BLaER1 treated with 17β-estradiol and CSF1 and Interleukin-3, amounts not matched to agents 10 nM and 100 nM (cell line): ENCODE results near the gene UNC13D.
"Not testable (repeated sequence)": the region's sequence is repeated elsewhere in the genome, so short reads cannot be mapped to it uniquely, and the experiment has no call there.

ENCODE experiments used
- H3K27ac ChIP-seq, 11 experiments: shearing (Covaris generic); formaldehyde crosslinking; 2 replicates each; pipeline ENCODE4 v1.8.1; 2022
- H3K27me3 ChIP-seq, 11 experiments: shearing (Covaris generic); formaldehyde crosslinking; 2 replicates each; pipeline ENCODE4 v1.8.1; 2022
- H3K36me3 ChIP-seq, 11 experiments: shearing (Covaris generic); formaldehyde crosslinking; 2 replicates each; pipeline ENCODE4 v1.8.1; 2022
- H3K4me1 ChIP-seq, 10 experiments: shearing (Covaris generic); formaldehyde crosslinking; 2 replicates each; pipeline ENCODE4 v1.8.1; 2022
- H3K4me2 ChIP-seq, 11 experiments: shearing (Covaris generic); formaldehyde crosslinking; 2 replicates each; pipeline ENCODE4 v1.8.1; 2022
- H3K4me3 ChIP-seq, 10 experiments: shearing (Covaris generic); formaldehyde crosslinking; 2 replicates each; pipeline ENCODE4 v1.8.1; 2022
- H3K9ac ChIP-seq, 11 experiments: shearing (Covaris generic); formaldehyde crosslinking; 2 replicates each; pipeline ENCODE4 v1.8.1; 2022
- H3K9me3 ChIP-seq, 11 experiments: shearing (Covaris generic); formaldehyde crosslinking; replicated peaks in 1 of 11; 2 replicates each; pipeline ENCODE4 v1.8.1; 2022
- H4K20me1 ChIP-seq, 11 experiments: shearing (Covaris generic); formaldehyde crosslinking; 2 replicates each; pipeline ENCODE4 v1.8.1; 2022
- Cebpa-rat ChIP-seq, 11 experiments: shearing (Covaris generic); IDR thresholded peaks; 2 replicates each; pipeline ENCODE4 v1.8.1; 2022

Gene UNC13D

DNA sequence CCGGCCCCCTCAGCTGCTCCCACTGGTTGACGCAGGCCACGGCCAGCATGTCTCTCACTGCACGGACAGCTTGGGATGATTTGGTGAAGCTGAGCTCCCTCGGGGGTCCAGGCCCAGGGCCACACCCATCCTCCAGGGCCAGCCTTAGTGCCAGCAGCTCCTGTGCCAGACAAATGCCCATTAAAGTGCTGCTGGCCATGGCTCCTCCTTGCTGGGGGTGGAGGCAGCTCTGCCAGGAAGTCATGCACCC lies 31.7 kb upstream of the UNC13D start:
- Histone ChIP-seq H3K4me2 (peak overlapping the region; percentile 83 to 97 (median 90)), H3K4me3 (peak overlapping the region in 6 of 10 experiments; percentile 8 to 69 (median 62); a peak in 9 of 20 replicates), H3K27me3 (peaks cover 14 to 55% (median 49%) of the 10 kb centered on the region in 11 experiments), H3K9ac (peak overlapping the region; percentile 17 to 82 (median 70); a peak in 19 of 22 replicates), H3K27ac (peak overlapping the region in 10 of 11 experiments; percentile 18 to 69 (median 46); a peak in 18 of 22 replicates), H3K4me1 (peaks cover 66 to 89% (median 78%) of the 10 kb centered on the region in 10 experiments), H4K20me1 (peaks cover 0 to 6% (median 0%) of the 10 kb centered on the region in 11 experiments; a peak in 2 of 22 replicates), H3K36me3 (peaks cover 0 to 12% (median 0%) of the 10 kb centered on the region in 11 experiments; a peak in 3 of 22 replicates), H3K9me3 (no peaks in the 10 kb centered on the region)
- TF ChIP-seq Cebpa-rat (IDR thresholded peaks at IDR 0.05): no peak

DNA sequence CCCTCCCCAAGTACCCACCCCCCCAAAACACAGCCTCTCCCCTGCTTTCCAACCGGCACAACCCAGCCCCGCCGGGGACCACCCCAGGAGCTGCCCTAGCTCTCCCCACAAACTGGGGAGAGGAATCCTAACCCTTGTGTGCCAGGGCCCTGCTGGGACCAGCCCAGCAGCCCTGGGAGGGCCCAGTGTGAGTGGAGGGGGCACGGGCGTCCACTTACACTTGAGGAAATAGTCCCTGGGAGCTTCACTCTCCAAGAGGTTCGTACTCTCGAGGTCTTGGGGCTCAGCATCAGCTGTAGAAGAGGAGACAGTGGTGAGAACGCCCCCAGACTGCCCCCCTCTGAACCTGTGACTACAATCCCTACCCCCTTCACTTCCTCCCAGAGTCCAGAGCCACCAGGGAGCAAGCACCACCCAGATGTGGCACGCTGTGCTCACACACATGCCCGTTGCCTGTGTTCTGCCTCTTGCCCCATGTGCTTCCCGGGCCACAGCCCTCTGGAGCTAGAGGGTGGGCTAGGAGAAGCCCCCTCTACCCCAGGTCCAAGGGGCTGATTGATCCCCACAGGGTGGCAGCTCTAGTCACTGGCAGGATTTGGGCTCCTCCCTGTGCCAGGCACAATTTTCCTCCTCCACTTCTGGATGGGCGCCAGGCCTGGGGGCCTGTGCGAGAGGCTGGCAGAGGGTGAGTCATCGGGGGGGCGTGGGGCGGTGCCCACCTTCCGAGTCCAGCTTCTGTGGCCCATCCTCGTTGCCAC lies 31.2 kb upstream of the UNC13D start:
- H3K4me2 ChIP-seq: peak overlapping the region; percentile 83 to 97 (median 90)
- H3K9ac ChIP-seq: peak overlapping the region; percentile 17 to 82 (median 70); a peak in 20 of 22 replicates
- peaks cover 0 to 12% (median 0%) of the 10 kb centered on the region in 11 experiments; a peak in 3 of 22 replicates for H3K36me3 ChIP-seq
- H3K27ac ChIP-seq: peak overlapping the region in 10 of 11 experiments; percentile 18 to 69 (median 46); a peak in 16 of 22 replicates
- TF ChIP-seq Cebpa-rat (IDR thresholded peaks at IDR 0.05): no peak
- peaks cover 14 to 50% (median 44%) of the 10 kb centered on the region in 11 experiments for H3K27me3 ChIP-seq
- peak overlapping the region in 4 of 10 experiments; percentile 59 to 69 (median 66); a peak in 7 of 20 replicates for H3K4me3 ChIP-seq
- H3K9me3 ChIP-seq: no peaks in the 10 kb centered on the region
- peaks cover 62 to 84% (median 72%) of the 10 kb centered on the region in 10 experiments for H3K4me1 ChIP-seq
- H4K20me1 ChIP-seq: peaks cover 0 to 6% (median 0%) of the 10 kb centered on the region in 11 experiments; a peak in 2 of 22 replicates

DNA sequence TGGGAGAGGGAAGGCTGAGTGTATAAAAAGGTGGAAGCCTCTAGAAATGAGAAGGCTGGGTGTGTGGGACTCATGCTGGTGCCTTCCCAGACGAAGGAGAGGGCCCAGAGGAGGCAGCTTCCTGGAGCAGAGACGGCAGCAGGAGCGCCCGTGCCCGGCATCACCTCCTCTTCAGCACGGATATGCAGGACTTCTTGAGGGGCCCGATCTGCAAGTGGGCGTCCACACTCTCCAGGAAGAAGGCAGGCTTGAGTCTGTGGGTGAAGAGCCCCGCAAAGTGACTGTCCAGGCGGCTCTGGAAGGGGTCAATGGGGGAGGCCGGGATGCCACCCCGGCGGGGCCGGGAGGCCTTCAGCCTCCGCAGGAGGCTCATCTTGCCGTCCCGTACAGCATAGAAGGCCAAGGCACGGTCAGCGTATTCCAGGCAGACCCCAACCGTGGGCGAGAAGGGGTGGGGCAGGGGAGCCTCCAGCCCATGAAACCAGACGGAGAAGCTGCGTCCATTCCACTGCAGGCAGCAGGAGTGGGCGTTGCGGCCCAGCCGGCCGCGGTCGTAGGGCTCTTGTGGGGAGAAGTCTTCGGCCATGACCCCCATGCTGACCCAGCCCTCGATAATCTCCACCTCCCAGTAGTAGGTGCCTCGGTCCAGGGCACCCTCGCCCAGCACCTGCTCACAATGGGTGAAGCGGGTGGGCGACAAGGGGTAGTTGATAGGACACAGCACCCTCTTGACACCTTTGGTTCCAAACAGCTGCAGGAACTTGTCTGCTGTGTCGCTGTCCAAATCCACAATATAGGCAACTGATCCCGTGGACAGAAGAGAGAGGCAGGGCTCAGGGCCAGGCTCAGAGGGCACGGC lies 30.3 kb upstream of the UNC13D start:
- Histone ChIP-seq H3K4me2 (peak overlapping the region in 8 of 11 experiments; percentile 7 to 97 (median 92); a peak in 6 of 22 replicates), H3K27ac (peak overlapping the region in 3 of 11 experiments; percentile 56 to 84 (median 78); a peak in 3 of 22 replicates)
- no peak for TF ChIP-seq Cebpa-rat (IDR thresholded peaks at IDR 0.05)

DNA sequence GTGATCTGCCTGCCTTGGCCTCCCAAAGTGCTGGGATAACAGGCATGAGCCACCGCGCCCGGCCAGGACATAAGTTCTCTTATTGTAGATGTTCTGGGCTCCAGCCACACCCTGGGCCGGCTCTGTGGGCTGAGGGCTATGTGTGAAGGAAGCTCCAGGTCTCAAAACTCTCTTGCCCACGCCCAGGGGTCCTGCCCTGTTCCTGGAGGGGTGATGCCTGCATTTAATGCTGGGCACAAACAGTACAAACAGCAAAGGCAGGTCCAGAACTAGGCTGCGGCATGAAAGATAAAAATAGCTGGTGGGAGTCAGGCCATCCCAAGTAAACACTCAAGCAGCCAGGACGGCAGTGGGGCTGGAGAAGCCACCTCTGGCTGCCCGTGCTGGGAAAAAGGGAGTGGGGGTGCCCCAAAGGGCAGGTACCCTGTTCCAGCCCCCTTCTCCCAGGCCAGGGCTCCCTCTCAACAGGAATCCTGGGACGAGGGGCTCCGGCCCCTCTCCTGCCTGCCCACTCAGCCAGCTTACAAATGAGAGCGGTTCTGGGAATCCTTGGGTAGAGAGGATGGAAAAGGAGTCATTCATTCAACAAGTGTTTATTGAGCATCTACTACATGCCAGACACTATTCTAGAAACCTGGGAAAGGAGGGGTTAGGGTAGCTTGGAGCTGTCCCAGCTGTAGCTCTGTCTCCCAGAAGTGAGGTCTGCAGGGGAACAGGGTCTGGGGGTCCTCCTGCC lies 29.6 kb upstream of the UNC13D start:
- TF ChIP-seq Cebpa-rat (IDR thresholded peaks at IDR 0.05): no peak
- Histone ChIP-seq H3K4me2 (peak overlapping the region; percentile 81 to 95 (median 88); a peak in 15 of 22 replicates), H3K4me1 (peaks cover 52 to 76% (median 67%) of the 10 kb centered on the region in 10 experiments), H3K36me3 (peaks cover 0 to 12% (median 0%) of the 10 kb centered on the region in 11 experiments; a peak in 3 of 22 replicates), H4K20me1 (peaks cover 0 to 6% (median 0%) of the 10 kb centered on the region in 11 experiments; a peak in 2 of 22 replicates), H3K27me3 (peaks cover 1 to 33% (median 28%) of the 10 kb centered on the region in 11 experiments; a peak in 21 of 22 replicates), H3K27ac (peak overlapping the region in 8 of 11 experiments; percentile 66 to 84 (median 76); a peak in 12 of 22 replicates), H3K9me3 (no peaks in the 10 kb centered on the region), H3K4me3 (no peak overlapping the region), H3K9ac (peak overlapping the region in 7 of 11 experiments; percentile 4 to 69 (median 61); a peak in 7 of 22 replicates)

More for the DNA sequence above, 30.3 kb upstream of the UNC13D start:
- Histone ChIP-seq H3K4me3 (no peak overlapping the region), H3K4me1 (peaks cover 60 to 81% (median 71%) of the 10 kb centered on the region in 10 experiments), H3K9ac (0 out of 22 replicates have a peak overlapping the region, but pooled peaks of 2 of the 11 experiments have one; percentile 9 to 68), H3K36me3 (peaks cover 0 to 12% (median 0%) of the 10 kb centered on the region in 11 experiments; a peak in 3 of 22 replicates), H3K27me3 (peaks cover 9 to 41% (median 36%) of the 10 kb centered on the region in 11 experiments), H3K9me3 (no peaks in the 10 kb centered on the region), H4K20me1 (peaks cover 0 to 6% (median 0%) of the 10 kb centered on the region in 11 experiments; a peak in 2 of 22 replicates)

DNA sequence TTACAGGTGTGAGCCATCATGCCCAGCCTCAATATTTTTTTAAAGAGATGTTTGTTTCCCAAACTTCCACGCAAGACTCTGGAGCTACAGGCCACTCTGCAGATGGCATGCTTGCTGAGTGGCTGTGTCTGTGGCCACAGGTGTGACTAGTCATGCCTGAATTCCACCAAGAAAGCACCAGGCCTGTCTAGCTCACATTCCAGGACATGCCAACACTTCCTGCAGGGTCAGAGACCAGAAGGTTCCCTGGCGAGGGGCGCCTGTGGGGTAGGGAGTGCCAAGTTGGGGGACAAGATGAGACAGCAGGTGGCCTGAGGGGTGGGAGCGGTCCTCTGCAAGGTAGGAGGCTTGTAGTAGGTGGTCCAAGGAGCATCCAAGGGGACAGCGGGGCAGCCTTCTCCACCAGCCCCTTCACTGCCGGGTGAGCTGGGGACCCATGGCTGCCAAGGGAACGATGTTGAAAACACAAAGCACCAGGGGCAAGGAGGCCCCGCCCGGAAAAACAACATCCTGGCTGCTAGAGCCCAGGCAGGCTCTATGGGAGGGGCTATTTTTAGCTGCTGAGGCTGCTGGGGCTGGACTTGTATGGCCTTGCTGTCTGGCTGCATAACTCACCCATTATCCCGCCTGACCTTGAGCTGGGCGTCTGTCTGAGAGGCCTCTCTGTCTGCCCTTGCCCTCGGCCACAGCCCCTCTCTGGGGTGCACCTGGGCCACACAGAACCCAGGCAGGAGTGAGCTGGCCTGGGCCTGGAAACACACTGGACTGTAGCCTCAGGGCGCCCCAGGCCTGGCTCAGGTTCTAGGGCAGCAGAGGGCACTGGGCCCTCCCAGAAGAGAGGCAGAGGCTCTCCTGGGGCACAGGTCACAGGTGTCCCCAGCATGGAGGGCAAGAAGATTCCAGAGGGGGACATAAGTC lies 28.5 kb upstream of the UNC13D start:
- peak overlapping the region; percentile 4 to 84 (median 70); a peak in 21 of 22 replicates for H3K27ac ChIP-seq
- H3K4me2 ChIP-seq: peak overlapping the region; percentile 81 to 95 (median 88)
- H3K9ac ChIP-seq: peak overlapping the region; percentile 52 to 70 (median 66); a peak in 21 of 22 replicates

DNA sequence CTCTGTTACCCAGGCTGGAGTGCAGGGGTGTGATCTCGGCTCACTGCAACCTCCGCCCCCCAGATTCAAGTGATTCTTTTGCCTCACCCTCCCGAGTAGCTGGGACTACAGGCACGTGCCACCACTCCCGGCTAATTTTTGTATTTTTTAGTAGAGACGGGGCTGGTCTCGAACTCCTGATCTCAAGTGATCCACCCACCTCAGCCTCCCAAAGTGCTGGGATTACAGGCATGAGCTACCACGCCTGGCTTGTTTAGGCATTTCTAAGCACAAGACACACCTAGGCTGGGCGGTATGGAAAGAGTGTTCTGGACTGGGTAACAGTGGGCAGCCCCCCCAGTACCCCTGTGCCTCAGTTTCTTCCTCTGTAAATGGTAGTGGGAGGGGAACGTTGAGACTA lies 26.0 kb upstream of the UNC13D start:
- peaks cover 0 to 12% (median 0%) of the 10 kb centered on the region in 11 experiments; a peak in 3 of 22 replicates for H3K36me3 ChIP-seq
- H3K4me2 ChIP-seq: peak overlapping the region in 1 of 11 experiments; percentile 13; a peak in 1 of 22 replicates
- H3K9ac ChIP-seq, H4K20me1 ChIP-seq, H3K9me3 ChIP-seq, H3K4me3 ChIP-seq, H3K27ac ChIP-seq, H3K27me3 ChIP-seq: not testable (repeated sequence)
- H3K4me1 ChIP-seq: peaks cover 28 to 49% (median 40%) of the 10 kb centered on the region in 10 experiments

More for the DNA sequence above, 28.5 kb upstream of the UNC13D start:
- Histone ChIP-seq H4K20me1 (no peaks in the 10 kb centered on the region; a peak in 1 of 22 replicates), H3K27me3 (peaks cover 0 to 23% (median 18%) of the 10 kb centered on the region in 11 experiments; a peak in 19 of 22 replicates), H3K36me3 (peaks cover 0 to 12% (median 0%) of the 10 kb centered on the region in 11 experiments; a peak in 3 of 22 replicates), H3K9me3 (no peaks in the 10 kb centered on the region), H3K4me3 (0 out of 20 replicates have a peak overlapping the region, but pooled peaks of 1 of the 10 experiments have one; percentile 16), H3K4me1 (peaks cover 49 to 66% (median 57%) of the 10 kb centered on the region in 10 experiments)
- no peak for TF ChIP-seq Cebpa-rat (IDR thresholded peaks at IDR 0.05)
